Chondrocyte (in vitro differentiated cells): ENCODE data around the gene ACBD3. TPM values are rescaled to one million over a fixed set of nuclear protein-coding genes. Genes with fewer than 3 reads are reported as not detected.

ENCODE experiments used
- DNase-seq: peaks from one replicate; pipeline ENCODE4 v3.0.0; 2021; ENCODE audit warnings: mixed read lengths, low spot score
- H3K27ac Mint-ChIP-seq: one replicate; pipeline ENCODE4 v1.8.0; 2021; ENCODE audit warnings: mild to moderate bottlenecking, moderate library complexity, mixed read lengths; ENCODE audit not compliant: unreplicated experiment
- H3K27me3 Mint-ChIP-seq: 2 replicates; pipeline ENCODE4 v1.8.0; 2021; ENCODE audit warnings: low read depth, mixed read lengths
- H3K36me3 Mint-ChIP-seq: 2 replicates; pipeline ENCODE4 v1.8.0; 2021; ENCODE audit warnings: low read depth, mixed read lengths
- H3K4me1 Mint-ChIP-seq: 2 replicates; pipeline ENCODE4 v1.8.0; 2021; ENCODE audit warnings: low read depth, mild to moderate bottlenecking, mixed read lengths
- H3K4me3 Mint-ChIP-seq: one replicate; pipeline ENCODE4 v1.8.0; 2021; ENCODE audit warnings: mild to moderate bottlenecking, moderate library complexity, mixed read lengths; ENCODE audit not compliant: unreplicated experiment
- H3K9me3 Mint-ChIP-seq: 2 replicates; pipeline ENCODE4 v1.8.0; 2021; ENCODE audit warnings: low read depth, mixed read lengths
- total RNA-seq: library from RNA; stranded (reverse); gene quantifications from 3 replicates; pipeline ENCODE4 v1.2.1, GENCODE V29; 2021
- TF ChIP-seq, protein P1 (sequence below): fragments of 200-600 bp; sonication (generic); IDR thresholded peaks from 2 replicates; pipeline ENCODE4 v1.5.0; 2021; ENCODE audit warnings: antibody characterized with exemption, mild to moderate bottlenecking, moderate library complexity

ACBD3 gene
- total RNA-seq, 1 donor from 2014 or later, result 67.0 TPM

DNA sequence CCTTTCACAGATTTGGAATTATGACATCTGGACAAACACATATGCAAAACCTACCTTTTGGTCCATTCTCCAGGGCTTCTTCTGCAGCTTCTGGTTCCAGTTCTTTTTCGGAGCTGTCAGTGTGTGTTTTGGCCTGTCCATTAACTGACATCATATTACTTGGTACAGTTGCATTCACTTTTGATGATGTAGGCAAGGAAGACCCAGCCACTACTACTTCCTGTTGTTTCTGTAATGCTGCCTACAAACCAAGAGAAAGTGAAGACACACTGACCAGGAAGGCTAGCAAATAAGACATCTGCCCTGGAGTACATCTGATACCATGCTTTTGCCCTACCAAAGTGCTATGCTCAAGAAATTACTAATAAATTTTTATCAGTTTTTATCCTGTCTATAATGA lies 31.9 kb downstream of the ACBD3 start:
- no peak for DNase-seq
- Mint-ChIP-seq H3K9me3 (no peaks in the 10 kb centered on the region), H3K27me3 (no peaks in the 10 kb centered on the region), H3K36me3 (peaks cover 25% of the 10 kb centered on the region), H3K27ac (no peak overlapping the region), H3K4me1 (peaks cover 7% of the 10 kb centered on the region), H3K4me3 (no peak overlapping the region)
- TF ChIP-seq, protein P1, sequence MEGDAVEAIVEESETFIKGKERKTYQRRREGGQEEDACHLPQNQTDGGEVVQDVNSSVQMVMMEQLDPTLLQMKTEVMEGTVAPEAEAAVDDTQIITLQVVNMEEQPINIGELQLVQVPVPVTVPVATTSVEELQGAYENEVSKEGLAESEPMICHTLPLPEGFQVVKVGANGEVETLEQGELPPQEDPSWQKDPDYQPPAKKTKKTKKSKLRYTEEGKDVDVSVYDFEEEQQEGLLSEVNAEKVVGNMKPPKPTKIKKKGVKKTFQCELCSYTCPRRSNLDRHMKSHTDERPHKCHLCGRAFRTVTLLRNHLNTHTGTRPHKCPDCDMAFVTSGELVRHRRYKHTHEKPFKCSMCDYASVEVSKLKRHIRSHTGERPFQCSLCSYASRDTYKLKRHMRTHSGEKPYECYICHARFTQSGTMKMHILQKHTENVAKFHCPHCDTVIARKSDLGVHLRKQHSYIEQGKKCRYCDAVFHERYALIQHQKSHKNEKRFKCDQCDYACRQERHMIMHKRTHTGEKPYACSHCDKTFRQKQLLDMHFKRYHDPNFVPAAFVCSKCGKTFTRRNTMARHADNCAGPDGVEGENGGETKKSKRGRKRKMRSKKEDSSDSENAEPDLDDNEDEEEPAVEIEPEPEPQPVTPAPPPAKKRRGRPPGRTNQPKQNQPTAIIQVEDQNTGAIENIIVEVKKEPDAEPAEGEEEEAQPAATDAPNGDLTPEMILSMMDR, result no peak

- Mint-ChIP-seq H3K27me3 (no peaks in the 10 kb centered on the region), H3K4me3 (no peak overlapping the region), H3K27ac (peak overlapping the region; percentile 61), H3K4me1 (peaks cover 3% of the 10 kb centered on the region), H3K9me3 (no peaks in the 10 kb centered on the region), H3K36me3 (peaks cover 40% of the 10 kb centered on the region)
- DNase-seq, result no peak
- TF ChIP-seq, protein P1, result peak; percentile 53
Observed at GRCh38 chr1:226149806-226150205, 36.7 kb downstream of the ACBD3 start.

DNA sequence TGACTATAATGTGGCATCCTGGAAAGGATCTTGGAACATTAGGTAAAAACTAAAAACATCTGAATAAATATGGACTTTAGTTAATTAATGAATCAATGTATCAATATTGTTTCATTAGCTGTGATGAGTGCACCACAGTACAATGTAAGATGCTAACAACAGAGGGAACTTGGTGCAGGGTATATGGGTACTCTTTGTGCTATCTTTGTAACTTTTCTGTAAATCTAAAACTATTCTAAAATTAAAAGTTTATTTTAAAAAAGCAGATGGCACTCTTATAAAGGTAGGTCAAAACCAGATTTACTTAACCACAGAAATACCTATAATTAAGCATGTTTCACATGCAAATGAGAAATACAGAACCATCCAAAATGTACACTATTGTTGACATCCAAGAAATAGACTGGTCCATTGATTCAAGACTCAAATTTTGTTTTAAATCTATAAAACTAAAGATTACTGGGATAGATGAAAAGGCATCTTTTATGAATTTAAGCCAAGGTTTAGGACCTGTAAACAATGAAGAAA lies 38.4 kb downstream of the ACBD3 start:
- Mint-ChIP-seq H3K4me1 (no peaks in the 10 kb centered on the region), H3K27me3 (no peaks in the 10 kb centered on the region), H3K36me3 (peaks cover 38% of the 10 kb centered on the region), H3K27ac (no peak overlapping the region), H3K9me3 (no peaks in the 10 kb centered on the region), H3K4me3 (no peak overlapping the region)
- no peak for DNase-seq
- TF ChIP-seq, protein P1, result no peak

DNA sequence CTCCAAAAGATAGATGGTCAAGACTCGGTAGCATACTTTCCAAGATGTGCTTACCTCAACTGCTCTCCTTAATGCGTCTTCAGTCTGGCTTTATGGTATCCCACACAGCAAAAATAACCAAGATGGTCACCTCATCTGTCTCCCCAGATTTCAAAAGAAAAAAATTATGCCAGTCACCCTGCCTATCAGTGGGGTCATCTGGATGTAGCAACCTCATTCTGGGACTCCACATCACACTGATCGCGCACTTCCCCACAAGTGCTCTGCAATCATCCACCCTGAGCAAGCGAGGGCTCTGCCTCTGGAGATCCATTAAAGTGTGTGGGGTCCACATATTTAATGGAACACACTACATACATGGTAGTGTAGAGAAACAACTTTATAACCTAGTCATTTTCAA lies 42.5 kb downstream of the ACBD3 start:
- TF ChIP-seq, protein P1, result no peak
- no peaks in the 10 kb centered on the region for H3K4me1 Mint-ChIP-seq
- no peaks in the 10 kb centered on the region for H3K27me3 Mint-ChIP-seq
- peaks cover 32% of the 10 kb centered on the region for H3K36me3 Mint-ChIP-seq
- no peaks in the 10 kb centered on the region for H3K9me3 Mint-ChIP-seq
- no peak overlapping the region for H3K4me3 Mint-ChIP-seq
- no peak overlapping the region for H3K27ac Mint-ChIP-seq
- no peak for DNase-seq

- H3K4me1 Mint-ChIP-seq, result peaks cover 2% of the 10 kb centered on the region
- H3K27me3 Mint-ChIP-seq, result no peaks in the 10 kb centered on the region
- no peaks in the 10 kb centered on the region for H3K36me3 Mint-ChIP-seq
- TF ChIP-seq, protein P1, result no peak
- H3K9me3 Mint-ChIP-seq, result peaks cover 1% of the 10 kb centered on the region
- H3K27ac Mint-ChIP-seq, result no peak overlapping the region
- DNase-seq, result no peak
- H3K4me3 Mint-ChIP-seq, result no peak overlapping the region
Observed at GRCh38 chr1:226135709-226136108, 50.8 kb downstream of the ACBD3 start.
